Sigmoid colon (tissue), 7 donors: ENCODE results near the gene MRPL1. TPM values are rescaled to one million over a fixed set of nuclear protein-coding genes. Genes with fewer than 3 reads are reported as not detected.

Experiments used
- DNase-seq: peaks from one replicate; pipeline ENCODE4 v3.0.0-alpha.2; 2019
- H3K27ac ChIP-seq, 4 donors: fragments of 200-600 bp; sonication (generic); one replicate each; pipeline ENCODE4 v1.5.1; 2016 to 2019; ENCODE audit warnings: mild to moderate bottlenecking in 1 of 4
- H3K27me3 ChIP-seq, 3 donors: fragments of 200-600 bp; sonication (generic); one replicate each; pipeline ENCODE4 v1.5.1; 2019; ENCODE audit warnings: mild to moderate bottlenecking in 1 of 3
- H3K36me3 ChIP-seq, 4 donors: fragments of 200-600 bp; sonication (generic); one replicate each; pipeline ENCODE4 v1.5.1; 2016 to 2019
- H3K4me1 ChIP-seq, 4 donors: fragments of 200-600 bp; sonication (generic); one replicate each; pipeline ENCODE4 v1.5.1; 2017 to 2019
- H3K4me3 ChIP-seq, 4 donors: fragments of 200-600 bp; sonication (generic); one replicate each; pipeline ENCODE4 v1.5.1; 2017 to 2019; ENCODE audit warnings: mild to moderate bottlenecking in 2 of 4, moderate library complexity in 1 of 4
- H3K9me3 ChIP-seq, 4 donors: fragments of 200-600 bp in 3 of 4; sonication (generic) in 3 of 4; one replicate each; pipeline versions ENCODE4 v1.5.1 to v1.6.1; 2013 to 2019
- CTCF ChIP-seq, 4 experiments: fragments of 450-650 bp in 3 of 4; fragments of 200-600 bp in 1 of 4; IDR thresholded peaks; one replicate each; pipeline ENCODE4 v1.5.1; 2016 to 2019; ENCODE audit warnings: antibody characterized with exemption in 4 of 4, mild to moderate bottlenecking in 3 of 4, moderate library complexity in 2 of 4
- EP300 ChIP-seq, 4 donors: sonication (generic); formaldehyde crosslinking; IDR thresholded peaks; one replicate each; pipeline ENCODE4 v1.6.1; 2017; ENCODE audit warnings: antibody characterized with exemption in 4 of 4
- POLR2A ChIP-seq, 2 donors: fragments of 450-650 bp; IDR thresholded peaks; one replicate each; pipeline ENCODE4 v1.6.1; 2016; ENCODE audit warnings: antibody characterized with exemption in 2 of 2, mild to moderate bottlenecking in 2 of 2, moderate library complexity in 2 of 2
- POLR2AphosphoS5 ChIP-seq, 4 donors: sonication (generic); formaldehyde crosslinking; IDR thresholded peaks; one replicate each; pipeline ENCODE4 v1.6.1; 2017; ENCODE audit warnings: antibody characterized with exemption in 4 of 4
- WGBS, 2 donors: extraction: QIAGEN DNeasy Blood & Tissue Kit; methylation state at CpG; one replicate each; pipeline ENCODE4 v1.1.7; 2013; 5-methylcytosine and 5-hydroxymethylcytosine counted together
- intact Hi-C: fragments of 100-400 bp; cut with DNase I; formaldehyde crosslinking; loops from one replicate; pipeline ENCODE4 v1.15.1; 2023
- polyA plus RNA-seq, 3 donors: library from polyadenylated mRNA; stranded (reverse); fragments of 200-250 nt; gene quantifications; one replicate each; pipeline ENCODE4 v1.2.3, GENCODE V29; 2013
- total RNA-seq, 4 donors: library from RNA; depleted of rRNA; stranded (reverse); fragments of >200 nt; gene quantifications; one replicate each; pipeline ENCODE4 v1.1.0, GENCODE V29; 2016
- donor health status: healthy with polysubstance abuse.
- donor health status: Bipolar disorder and iron deficiency.
- donor health status: healthy.

MRPL1 gene
- total and polyA plus RNA-seq, 7 donors = 23.2 to 52.9 (median 30.0) TPM

- no peaks in the 10 kb centered on the region for H3K27me3 ChIP-seq
- DNase-seq = no peak
- no peaks in the 10 kb centered on the region for H3K36me3 ChIP-seq
- H3K4me3 ChIP-seq = no peak overlapping the region
- WGBS, 2 donors = 96 to 97% methylated on average over 3 of the region's 3 CpGs
- H3K4me1 ChIP-seq = peaks cover 0 to 17% (median 10%) of the 10 kb centered on the region in 4 donors
- TF ChIP-seq POLR2A (IDR thresholded peaks at IDR 0.05) (no peak), CTCF (IDR thresholded peaks at IDR 0.05) (no peak), EP300 (IDR thresholded peaks at IDR 0.05) (no peak), POLR2AphosphoS5 (IDR thresholded peaks at IDR 0.05) (no peak)
- intact Hi-C loops = no loop called here
- H3K9me3 ChIP-seq = no peaks in the 10 kb centered on the region
- no peak overlapping the region for H3K27ac ChIP-seq
These were observed 2.6 kb downstream of the MRPL1 start for GRCh38 chr4:77865259-77865658.

- Histone ChIP-seq H3K4me3 (no peak overlapping the region), H3K9me3 (no peaks in the 10 kb centered on the region), H3K4me1 (no peaks in the 10 kb centered on the region), H3K27me3 (no peaks in the 10 kb centered on the region), H3K27ac (no peak overlapping the region), H3K36me3 (peaks cover 0 to 30% (median 10%) of the 10 kb centered on the region in 4 donors)
- WGBS, 2 donors = 89 to 95% methylated on average over 7 of the region's 7 CpGs
- intact Hi-C loops = no loop called here
- DNase-seq = no peak
- TF ChIP-seq POLR2A (IDR thresholded peaks at IDR 0.05) (no peak), POLR2AphosphoS5 (IDR thresholded peaks at IDR 0.05) (no peak), EP300 (IDR thresholded peaks at IDR 0.05) (no peak)
These were observed 10.3 kb downstream of the MRPL1 start for GRCh38 chr4:77872723-77873445.

- H3K27me3 ChIP-seq = no peaks in the 10 kb centered on the region
- DNase-seq = no peak
- WGBS, 2 donors = 96% methylated on average over 4 of the region's 4 CpGs
- H3K36me3 ChIP-seq = peaks cover 0 to 24% (median 10%) of the 10 kb centered on the region in 4 donors
- H3K9me3 ChIP-seq = no peaks in the 10 kb centered on the region
- no peak overlapping the region for H3K27ac ChIP-seq
- H3K4me1 ChIP-seq = no peaks in the 10 kb centered on the region
- H3K4me3 ChIP-seq = no peak overlapping the region
- intact Hi-C loops = no loop called here
- no peak for TF ChIP-seq POLR2AphosphoS5 (IDR thresholded peaks at IDR 0.05)
- TF ChIP-seq EP300 (IDR thresholded peaks at IDR 0.05) = no peak
- no peak for TF ChIP-seq CTCF (IDR thresholded peaks at IDR 0.05)
- TF ChIP-seq POLR2A (IDR thresholded peaks at IDR 0.05) = no peak
These were observed 14.5 kb downstream of the MRPL1 start for GRCh38 chr4:77877167-77877566.

- H3K4me1 ChIP-seq = no peaks in the 10 kb centered on the region
- intact Hi-C loops = no loop called here
These were observed 15.3 kb downstream of the MRPL1 start for GRCh38 chr4:77877771-77878565.

More at GRCh38 chr4:77877771-77878565, 15.3 kb downstream of the MRPL1 start:
- TF ChIP-seq POLR2A (IDR thresholded peaks at IDR 0.05) (no peak), EP300 (IDR thresholded peaks at IDR 0.05) (no peak), POLR2AphosphoS5 (IDR thresholded peaks at IDR 0.05) (no peak), CTCF (IDR thresholded peaks at IDR 0.05) (no peak)
- no peaks in the 10 kb centered on the region for H3K27me3 ChIP-seq
- no peaks in the 10 kb centered on the region for H3K9me3 ChIP-seq
- peaks cover 0 to 16% (median 5%) of the 10 kb centered on the region in 4 donors for H3K36me3 ChIP-seq
- DNase-seq = no peak
- no peak overlapping the region for H3K4me3 ChIP-seq
- 92 to 96% methylated on average over 15 of the region's 15 CpGs for WGBS, 2 donors
- no peak overlapping the region for H3K27ac ChIP-seq
